GM06990 (cell line): Measurements from ENCODE around the gene SSBP2.

Source experiments
- DNase-seq: peaks from one replicate; pipeline ENCODE4 v3.0.0-alpha.2; 2011; ENCODE audit not compliant: insufficient read length; ENCODE audit errors: extremely low read depth
- H3K27me3 ChIP-seq: replicated peaks from 2 replicates; pipeline ENCODE4 v1.6.0; 2011; ENCODE audit warnings: low read length; ENCODE audit not compliant: control insufficient read depth, insufficient read depth
- H3K36me3 ChIP-seq: 2 replicates; pipeline ENCODE4 v1.5.1; 2011; ENCODE audit warnings: low read length; ENCODE audit not compliant: control insufficient read depth, insufficient read depth
- H3K4me3 ChIP-seq: replicated peaks from 2 replicates; pipeline ENCODE4 v1.5.1; 2011; ENCODE audit warnings: low read depth, mild to moderate bottlenecking, control low read depth, low read length
- CTCF ChIP-seq: IDR thresholded peaks from 2 replicates; pipeline ENCODE4 v1.5.1; 2011; ENCODE audit warnings: low read length, control low read depth, mild to moderate bottlenecking, inconsistent platforms; ENCODE audit not compliant: insufficient read depth, poor library complexity, severe bottlenecking

SSBP2 gene

DNA sequence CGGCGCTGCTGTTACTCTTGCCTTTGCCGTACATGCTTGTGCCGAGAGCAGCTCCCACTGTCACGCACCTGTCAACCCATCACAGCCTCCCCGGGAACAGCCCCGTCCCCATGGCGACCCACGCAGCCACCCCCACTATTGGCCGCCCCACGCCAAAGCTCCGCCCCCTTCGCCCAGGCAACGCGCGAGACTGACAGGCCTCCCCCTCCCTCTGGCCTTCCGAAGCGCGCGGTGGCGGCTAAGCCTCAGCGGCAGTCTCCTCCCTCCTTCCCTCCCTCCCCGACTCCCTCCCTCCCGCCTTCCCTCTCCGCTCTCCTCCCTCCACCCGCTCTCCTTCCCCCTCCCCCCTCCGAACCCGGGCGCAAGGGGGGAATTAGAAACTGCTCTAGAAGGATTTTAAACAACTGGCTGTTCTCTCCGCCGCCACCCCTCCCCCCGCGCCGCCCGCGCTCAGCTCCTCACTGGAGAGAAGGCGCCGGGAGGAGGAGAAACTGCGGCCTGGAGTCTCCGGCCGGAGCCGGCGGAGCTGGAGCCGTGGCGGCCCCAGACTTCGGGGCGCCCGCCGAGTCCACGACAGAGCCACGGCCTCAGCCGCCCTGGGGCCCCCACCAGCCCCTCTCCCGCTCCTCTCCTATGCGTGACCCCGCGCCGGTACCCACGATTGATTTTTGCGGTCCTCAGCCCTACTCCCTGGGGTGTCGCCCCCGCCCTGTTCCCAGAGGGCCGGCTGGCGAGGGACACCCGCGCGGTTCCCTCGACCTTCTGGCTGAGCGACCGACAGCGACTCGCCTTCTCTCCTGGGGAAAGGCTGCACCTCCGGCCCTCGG lies at the start of gene SSBP2:
Gene SSBP2, minus strand, starts transcription at position 89 of the 827 bp plus-strand sequence. Its CDS starts 55 bp downstream, at position 34.
- no peaks in the 10 kb centered on the region for H3K36me3 ChIP-seq
- peak within 1 kb of the TSS; percentile 74 for H3K4me3 ChIP-seq
- no peaks in the 10 kb centered on the region for H3K27me3 ChIP-seq
- peak; percentile 99 for DNase-seq
- no peak for TF ChIP-seq CTCF

DNA sequence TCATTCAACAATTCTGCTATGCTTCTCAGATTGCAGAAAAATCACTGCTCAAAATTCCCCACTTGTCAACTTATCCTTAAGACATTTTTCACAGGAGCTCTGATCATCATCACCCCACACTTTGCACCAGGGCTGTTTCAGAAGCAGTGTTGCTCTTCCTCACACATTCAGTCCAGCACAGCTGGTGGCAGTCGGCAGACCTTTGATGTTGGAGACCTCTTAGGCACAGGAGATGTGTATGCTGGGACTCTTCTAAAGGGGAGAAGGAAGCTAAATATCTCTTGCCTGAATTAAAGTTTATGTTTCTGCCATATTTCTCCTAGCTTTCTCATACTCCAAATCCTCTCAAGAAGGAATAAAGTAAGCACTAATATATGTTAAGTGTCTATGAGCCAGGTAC lies 44.8 kb upstream of the SSBP2 start:
- H3K27me3 ChIP-seq = no peaks in the 10 kb centered on the region
- TF ChIP-seq CTCF = no peak
- DNase-seq = no peak
- no peaks in the 10 kb centered on the region for H3K36me3 ChIP-seq
- H3K4me3 ChIP-seq = no peak overlapping the region

DNA sequence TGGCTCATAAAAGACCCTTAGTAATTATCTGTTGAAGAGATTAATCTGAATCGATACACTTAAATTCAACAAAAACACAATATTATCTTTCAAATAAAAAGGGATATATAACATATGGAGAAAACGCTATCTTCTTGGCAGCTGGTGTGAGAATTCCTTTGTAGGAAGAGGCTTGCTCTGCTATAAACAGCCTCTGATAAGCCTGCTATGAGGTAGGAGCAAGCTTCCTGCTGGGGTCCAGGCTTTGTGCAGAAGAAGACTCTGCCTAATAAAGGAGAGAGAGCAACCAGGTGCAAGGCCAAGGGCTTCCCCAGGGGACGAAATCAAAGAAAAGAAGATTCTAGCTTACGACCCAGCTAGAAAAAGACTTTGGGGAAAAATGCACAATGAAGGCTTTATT lies 43.3 kb upstream of the SSBP2 start:
- no peaks in the 10 kb centered on the region for H3K27me3 ChIP-seq
- TF ChIP-seq CTCF = no peak
- H3K4me3 ChIP-seq = no peak overlapping the region
- no peaks in the 10 kb centered on the region for H3K36me3 ChIP-seq
- no peak for DNase-seq

DNA sequence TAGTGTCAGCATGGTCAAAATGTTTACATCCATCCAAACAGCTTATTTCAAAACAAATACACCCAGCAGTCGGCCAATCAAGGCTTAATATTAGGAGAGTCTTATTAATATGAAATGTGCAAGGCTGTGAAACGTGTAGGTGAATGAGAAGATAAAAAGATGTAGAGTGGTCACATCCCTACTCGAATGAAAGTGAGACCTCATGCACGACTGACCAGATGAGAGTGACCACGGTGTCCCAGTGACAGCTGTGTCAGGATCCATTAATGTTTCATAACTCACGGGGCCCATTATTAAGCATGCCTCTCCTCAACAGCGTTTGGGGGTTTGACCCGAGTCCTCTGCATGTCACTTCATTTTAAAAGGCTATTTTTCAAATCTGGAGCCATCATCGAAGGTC lies 39.4 kb upstream of the SSBP2 start:
- H3K36me3 ChIP-seq = no peaks in the 10 kb centered on the region
- no peak for TF ChIP-seq CTCF
- DNase-seq = no peak
- no peak overlapping the region for H3K4me3 ChIP-seq
- H3K27me3 ChIP-seq = no peaks in the 10 kb centered on the region

DNA sequence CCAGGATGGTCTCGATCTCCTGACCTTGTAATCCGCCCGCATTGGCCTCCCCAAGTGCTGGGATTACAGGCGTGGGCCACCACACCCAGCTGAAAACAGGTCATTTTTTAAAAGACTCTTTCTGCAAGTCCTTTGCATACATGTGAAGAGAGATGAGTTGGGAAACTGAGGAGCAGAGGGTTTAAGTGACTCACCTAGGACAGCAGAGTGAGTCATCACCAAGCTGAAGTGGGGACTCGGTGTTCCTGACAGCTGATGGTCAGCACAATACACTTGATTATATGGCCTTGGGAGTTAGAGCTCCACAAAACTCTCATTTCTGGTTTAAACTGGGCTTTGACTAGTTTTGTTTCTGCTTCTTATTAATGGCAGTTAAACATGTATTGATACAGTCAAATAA lies 38.1 kb upstream of the SSBP2 start:
- no peak for DNase-seq
- no peak overlapping the region for H3K4me3 ChIP-seq
- no peaks in the 10 kb centered on the region for H3K36me3 ChIP-seq
- H3K27me3 ChIP-seq = no peaks in the 10 kb centered on the region
- TF ChIP-seq CTCF = no peak

DNA sequence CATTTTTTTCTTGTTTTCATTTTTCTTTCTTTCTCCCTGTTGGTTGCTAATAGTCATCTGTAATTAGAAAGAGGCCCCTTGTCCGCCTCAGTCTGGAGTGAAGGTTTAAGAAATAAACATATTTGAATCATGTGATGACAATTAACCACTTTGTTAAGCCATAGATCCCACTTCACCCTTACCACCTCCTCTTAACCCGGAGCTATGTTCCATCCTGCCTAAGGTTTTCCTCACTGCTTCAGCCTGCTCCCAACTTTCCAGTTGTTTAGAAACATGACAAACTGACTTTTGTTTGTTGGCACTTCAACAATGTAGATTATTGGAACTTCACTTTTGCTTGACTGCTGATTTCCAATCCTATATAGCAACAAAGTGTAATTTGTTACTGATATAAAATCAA lies 37.4 kb upstream of the SSBP2 start:
- Histone ChIP-seq H3K36me3 (no peaks in the 10 kb centered on the region), H3K4me3 (no peak overlapping the region), H3K27me3 (no peaks in the 10 kb centered on the region)
- TF ChIP-seq CTCF = no peak
- DNase-seq = no peak
